PFSK-1 (cell line): ENCODE measurements around the gene EYA2.

Experiments
- FOXP2 ChIP-seq: optimal IDR thresholded peaks from 2 replicates; pipeline ENCODE3; 2011; ENCODE audit warnings: borderline replicate concordance, control low read depth, inconsistent platforms; ENCODE audit not compliant: insufficient read depth; ENCODE audit errors: extremely low read length, extremely low read depth
- POLR2AphosphoS5 ChIP-seq: IDR thresholded peaks from 2 replicates; pipeline ENCODE4 v1.6.1; 2012; ENCODE audit warnings: low read depth, mild to moderate bottlenecking, control low read depth, low read length, moderate library complexity
- SIN3A ChIP-seq: IDR thresholded peaks from 2 replicates; pipeline ENCODE4 v1.6.1; 2012; ENCODE audit warnings: mild to moderate bottlenecking, low read length, moderate library complexity, borderline replicate concordance; ENCODE audit not compliant: insufficient read depth
- TAF1 ChIP-seq: IDR thresholded peaks from 2 replicates; pipeline ENCODE4 v1.6.1; 2012; ENCODE audit warnings: low read length, control low read depth, borderline replicate concordance; ENCODE audit not compliant: insufficient read depth
- TF ChIP-seq, protein P1 (sequence below), 2 experiments: IDR thresholded peaks; 2 replicates each; pipeline versions ENCODE4 v1.6.1 to v1.8.0; 2011 to 2012; ENCODE audit warnings: low read depth in 2 of 2, low read length in 2 of 2, control low read depth in 1 of 2, inconsistent platforms in 1 of 2, mild to moderate bottlenecking in 1 of 2, moderate library complexity in 1 of 2; ENCODE audit not compliant: insufficient read depth in 1 of 2

The EYA2 gene

DNA sequence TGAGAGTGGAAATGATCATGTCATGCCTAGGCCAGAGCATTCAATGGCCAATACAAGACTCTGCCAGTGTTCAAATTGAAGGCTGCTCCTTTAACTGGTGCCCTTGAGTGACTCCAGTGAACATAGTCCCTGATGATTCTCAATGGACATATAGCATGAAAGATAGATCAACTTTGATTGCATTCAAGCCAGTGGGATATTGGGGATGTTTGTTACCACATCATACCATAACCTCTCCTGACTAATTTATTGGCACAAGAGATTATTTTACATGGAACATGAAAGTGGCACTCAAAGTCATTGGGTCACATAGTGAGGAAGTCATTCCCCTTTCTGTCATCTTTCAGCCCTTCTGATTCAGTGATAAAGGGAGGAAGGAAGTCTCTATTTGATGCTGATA lies 139.0 kb downstream of the EYA2 start:
- TF ChIP-seq SIN3A (no peak), FOXP2 (no peak), TAF1 (no peak), POLR2AphosphoS5 (no peak)
- TF ChIP-seq, protein P1, sequence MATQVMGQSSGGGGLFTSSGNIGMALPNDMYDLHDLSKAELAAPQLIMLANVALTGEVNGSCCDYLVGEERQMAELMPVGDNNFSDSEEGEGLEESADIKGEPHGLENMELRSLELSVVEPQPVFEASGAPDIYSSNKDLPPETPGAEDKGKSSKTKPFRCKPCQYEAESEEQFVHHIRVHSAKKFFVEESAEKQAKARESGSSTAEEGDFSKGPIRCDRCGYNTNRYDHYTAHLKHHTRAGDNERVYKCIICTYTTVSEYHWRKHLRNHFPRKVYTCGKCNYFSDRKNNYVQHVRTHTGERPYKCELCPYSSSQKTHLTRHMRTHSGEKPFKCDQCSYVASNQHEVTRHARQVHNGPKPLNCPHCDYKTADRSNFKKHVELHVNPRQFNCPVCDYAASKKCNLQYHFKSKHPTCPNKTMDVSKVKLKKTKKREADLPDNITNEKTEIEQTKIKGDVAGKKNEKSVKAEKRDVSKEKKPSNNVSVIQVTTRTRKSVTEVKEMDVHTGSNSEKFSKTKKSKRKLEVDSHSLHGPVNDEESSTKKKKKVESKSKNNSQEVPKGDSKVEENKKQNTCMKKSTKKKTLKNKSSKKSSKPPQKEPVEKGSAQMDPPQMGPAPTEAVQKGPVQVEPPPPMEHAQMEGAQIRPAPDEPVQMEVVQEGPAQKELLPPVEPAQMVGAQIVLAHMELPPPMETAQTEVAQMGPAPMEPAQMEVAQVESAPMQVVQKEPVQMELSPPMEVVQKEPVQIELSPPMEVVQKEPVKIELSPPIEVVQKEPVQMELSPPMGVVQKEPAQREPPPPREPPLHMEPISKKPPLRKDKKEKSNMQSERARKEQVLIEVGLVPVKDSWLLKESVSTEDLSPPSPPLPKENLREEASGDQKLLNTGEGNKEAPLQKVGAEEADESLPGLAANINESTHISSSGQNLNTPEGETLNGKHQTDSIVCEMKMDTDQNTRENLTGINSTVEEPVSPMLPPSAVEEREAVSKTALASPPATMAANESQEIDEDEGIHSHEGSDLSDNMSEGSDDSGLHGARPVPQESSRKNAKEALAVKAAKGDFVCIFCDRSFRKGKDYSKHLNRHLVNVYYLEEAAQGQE (IDR thresholded peaks at IDR 0.05; ENCODE audit: insufficient read depth in 1 of 2, low read depth in 2 of 2, low read length in 2 of 2), result no peak

DNA sequence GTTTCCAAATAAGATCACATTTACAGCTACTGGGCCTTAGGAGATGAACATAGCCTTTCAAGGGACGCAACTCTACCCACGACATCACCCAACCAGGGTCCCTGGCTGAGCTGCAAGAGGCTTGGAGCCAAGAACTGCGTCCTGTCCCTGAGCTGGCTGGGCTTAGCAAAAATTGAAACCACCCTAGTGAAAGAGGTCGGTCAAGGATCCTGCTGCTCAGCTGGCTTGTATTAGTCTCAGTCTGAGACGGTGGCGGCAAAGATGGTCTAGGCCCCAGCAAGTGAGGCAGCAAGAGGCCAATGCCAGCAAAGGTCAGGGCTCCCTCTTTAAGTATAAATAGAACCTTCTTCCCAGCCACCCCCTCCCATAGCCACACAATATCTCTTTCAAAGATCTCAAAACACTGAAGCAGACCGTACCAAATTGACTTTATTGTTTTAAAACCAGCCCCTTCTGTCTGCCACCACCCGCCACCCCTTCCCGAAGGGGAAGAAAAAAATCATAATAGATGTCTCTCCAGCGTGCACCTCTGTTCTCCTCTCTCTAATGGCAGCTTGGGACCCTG lies 140.5 kb downstream of the EYA2 start:
- TF ChIP-seq POLR2AphosphoS5 (no peak), FOXP2 (no peak), SIN3A (no peak), TAF1 (no peak)
- TF ChIP-seq, protein P1 (IDR thresholded peaks at IDR 0.05; ENCODE audit: insufficient read depth in 1 of 2, low read depth in 2 of 2, low read length in 2 of 2), result no peak

DNA sequence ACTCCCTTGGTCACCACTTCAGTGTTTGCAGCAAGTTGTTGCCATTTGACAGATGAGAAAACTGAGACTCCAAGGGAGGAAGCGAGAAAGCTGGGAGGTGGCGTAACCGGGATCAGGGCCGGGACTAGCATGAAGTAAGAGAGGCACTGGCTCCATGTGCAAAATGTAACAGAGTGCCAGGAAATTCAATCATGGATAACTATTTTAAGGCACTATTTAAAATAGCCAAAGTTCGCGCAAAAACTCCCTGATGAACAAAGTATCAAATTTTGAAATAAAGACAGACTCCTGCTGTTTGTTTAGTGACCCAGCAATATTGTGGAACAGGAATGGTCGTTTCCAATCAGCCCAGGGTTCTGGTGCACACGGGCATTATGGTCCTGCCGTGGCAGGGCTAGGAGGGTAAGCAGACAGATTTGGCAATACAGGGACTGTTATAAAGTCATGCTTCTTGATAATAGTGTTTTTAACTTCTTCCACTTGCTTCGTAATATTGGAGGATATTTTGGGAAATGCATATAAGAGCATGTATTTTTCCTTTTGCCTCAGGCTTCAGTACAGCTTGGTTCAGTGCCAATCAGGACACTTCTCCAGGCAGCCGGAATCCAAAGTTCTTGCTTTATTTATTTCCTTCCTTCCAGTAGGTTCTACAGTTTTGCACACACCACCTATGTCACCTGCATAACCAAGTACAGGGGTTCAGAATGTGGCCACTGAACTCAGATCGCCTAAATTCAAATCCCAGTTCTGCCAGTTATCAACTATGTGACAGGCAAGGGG lies 141.6 kb downstream of the EYA2 start:
- no peak for TF ChIP-seq SIN3A
- no peak for TF ChIP-seq POLR2AphosphoS5
- TF ChIP-seq, protein P1 (IDR thresholded peaks at IDR 0.05; ENCODE audit: insufficient read depth in 1 of 2, low read depth in 2 of 2, low read length in 2 of 2), result no peak
- TF ChIP-seq FOXP2, result no peak
- TF ChIP-seq TAF1, result no peak

DNA sequence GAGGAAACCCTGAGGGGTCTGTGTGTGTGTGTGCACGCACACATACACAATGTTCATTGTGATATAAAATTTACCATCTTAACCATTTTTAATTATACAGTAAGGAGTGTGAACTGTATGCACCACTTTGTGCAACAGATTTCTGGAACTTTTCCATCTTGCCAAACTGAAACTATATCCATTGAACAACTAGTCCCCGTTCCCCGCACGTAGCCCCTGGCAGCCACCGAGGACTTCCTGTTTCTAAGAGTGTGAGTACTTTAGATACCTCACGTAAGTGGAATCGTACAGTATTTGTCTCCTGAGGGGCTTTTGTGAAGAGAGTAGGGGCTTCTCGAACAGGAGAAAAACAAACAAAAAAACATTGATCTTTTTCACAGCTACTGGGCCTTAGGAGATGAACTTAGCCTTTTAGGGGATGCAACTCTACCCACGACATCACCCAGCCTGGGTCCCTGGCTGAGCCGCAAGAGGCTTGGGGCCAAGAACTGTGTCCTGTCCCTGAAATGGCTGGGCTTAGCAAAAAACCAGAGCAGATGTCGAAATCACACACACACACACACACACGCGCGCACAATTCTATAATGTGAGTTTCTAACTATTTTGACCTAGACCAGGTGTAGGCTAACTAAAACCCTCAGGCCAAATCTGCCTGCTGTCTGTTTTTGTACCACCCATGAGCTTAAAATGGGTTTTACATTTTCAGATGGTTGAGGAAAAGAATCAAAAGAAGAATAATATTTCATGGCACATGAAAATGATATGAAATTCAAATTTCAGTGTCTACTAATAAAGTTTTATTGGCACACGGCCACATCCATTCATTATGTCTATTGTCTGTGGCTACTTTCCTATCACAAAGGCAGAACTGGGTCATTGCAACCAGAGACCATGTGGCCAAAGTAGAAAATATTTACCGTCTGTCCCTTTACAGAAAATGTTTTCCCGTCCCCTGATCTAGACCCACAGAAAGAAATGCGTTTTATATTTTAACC lies 144.2 kb downstream of the EYA2 start:
- TF ChIP-seq POLR2AphosphoS5, result no peak
- TF ChIP-seq TAF1, result no peak
- TF ChIP-seq FOXP2, result no peak
- no peak for TF ChIP-seq SIN3A
- TF ChIP-seq, protein P1 (IDR thresholded peaks at IDR 0.05; ENCODE audit: insufficient read depth in 1 of 2, low read depth in 2 of 2, low read length in 2 of 2), result no peak
